HepG2 (cell line): ENCODE measurements around the gene DNMT3A. TPM values are rescaled to one million over a fixed set of nuclear protein-coding genes. Genes with fewer than 3 reads are reported as not detected.

Experiments used
- ATAC-seq: fragments of 200-7000 bp; cut with Tn5 transposase; 3 replicates; pipeline ENCODE4 v1.9.1; 2020; ENCODE audit warnings: mild to moderate bottlenecking, moderate library complexity
- BruUV-seq: library from RNA; stranded (reverse); fragments of 400-500 nt; replicated peaks from 2 replicates; lab custom pipeline; 2021; lab: Mats Ljungman, UMichigan
- CTCF ChIA-PET: fragments of 300-600 bp; formaldehyde crosslinking; extraction: SDS; loops from one replicate; lab custom pipeline; 2021; ENCODE audit warnings: low total read pairs, inconsistent platforms, low intra/inter-chr PET ratio; lab: Yijun Ruan, JAX
- POLR2A ChIA-PET: fragments of 350-600 bp; sonication (Branson Sonifier 250); formaldehyde crosslinking; loops from one replicate; lab custom pipeline; 2020; ENCODE audit warnings: antibody characterized with exemption, inconsistent platforms; lab: Yijun Ruan, JAX
- DNase-seq: peaks from one replicate; pipeline ENCODE4 v3.0.0-alpha.2; 2015; ENCODE audit warnings: low spot score
- FAIRE-seq: peaks from 3 replicates; lab custom pipeline; 2011; peaks lifted over from hg19 to GRCh38; lab: Jason Lieb, UNC
- H2AFZ ChIP-seq: one replicate; pipeline ENCODE4 v1.6.1; 2011; ENCODE audit warnings: low read length, inconsistent platforms
- H3K27ac ChIP-seq: fragments of 300-600 bp; 3 replicates; pipeline ENCODE4 v1.8.0; 2011; ENCODE audit warnings: mixed run types, mild to moderate bottlenecking, mixed read lengths, low read length, inconsistent platforms; ENCODE audit not compliant: insufficient read depth; ENCODE audit errors: extremely low read length
- H3K27me3 ChIP-seq, 2 experiments: fragments of 200-600 bp in 1 of 2; 2 replicates in 1 of 2; 3 replicates in 1 of 2; pipeline versions ENCODE4 v1.6.0 to v1.8.0; 2011; ENCODE audit warnings: low read length in 2 of 2, mild to moderate bottlenecking in 2 of 2, moderate library complexity in 2 of 2, inconsistent platforms in 1 of 2; ENCODE audit not compliant: insufficient read depth in 2 of 2, control insufficient read depth in 1 of 2
- H3K36me3 ChIP-seq, 2 experiments: fragments of 200-600 bp in 1 of 2; replicated peaks in 1 of 2; 2 replicates in 1 of 2; 3 replicates in 1 of 2; pipeline versions ENCODE4 v1.5.1 to v1.8.0; 2011; ENCODE audit warnings: low read length in 2 of 2, inconsistent platforms in 1 of 2; ENCODE audit not compliant: insufficient read depth in 2 of 2, control insufficient read depth in 1 of 2
- H3K4me1 ChIP-seq: 2 replicates; pipeline ENCODE4 v1.5.1; 2012; ENCODE audit warnings: low read length, inconsistent platforms; ENCODE audit not compliant: insufficient read depth
- H3K4me2 ChIP-seq: 2 replicates; pipeline ENCODE4 v1.6.0; 2011; ENCODE audit warnings: low read depth, low read length, inconsistent platforms
- H3K4me3 ChIP-seq, 3 experiments: fragments of 200-600 bp in 1 of 3; sonication (generic), shearing (Covaris generic) in 1 of 3; replicated peaks in 1 of 3; 2 replicates each; pipeline ENCODE4 v1.5.1; 2011 to 2016; ENCODE audit warnings: low read length in 3 of 3, inconsistent platforms in 2 of 3, low read depth in 2 of 3, mild to moderate bottlenecking in 2 of 3, control low read depth in 1 of 3, mixed read lengths in 1 of 3; ENCODE audit not compliant: insufficient read depth in 1 of 3
- H3K79me2 ChIP-seq: one replicate; pipeline ENCODE4 v1.6.1; 2011; ENCODE audit warnings: low read length, inconsistent platforms; ENCODE audit not compliant: insufficient read depth
- H3K9ac ChIP-seq: 2 replicates; pipeline ENCODE4 v1.6.0; 2011; ENCODE audit warnings: mild to moderate bottlenecking, low read depth, low read length, inconsistent platforms; ENCODE audit not compliant: insufficient read depth
- H3K9me3 ChIP-seq: 2 replicates; pipeline ENCODE4 v1.5.1; 2012; ENCODE audit warnings: mild to moderate bottlenecking, low read length
- H4K20me1 ChIP-seq: 2 replicates; pipeline ENCODE4 v1.6.0; 2011; ENCODE audit warnings: inconsistent platforms, mild to moderate bottlenecking, low read length, moderate library complexity; ENCODE audit not compliant: insufficient read depth
- ARNT2 ChIP-seq: sonication (generic); formaldehyde crosslinking; IDR thresholded peaks from 2 replicates; pipeline ENCODE4 v1.8.0; 2022; ENCODE audit warnings: mild to moderate bottlenecking, low read depth, missing genetic modification reagents, moderate library complexity
- FOXA1 ChIP-seq, 2 experiments: fragments of 450-650 bp in 1 of 2; sonication (generic) in 1 of 2; formaldehyde crosslinking in 1 of 2; IDR thresholded peaks; 2 replicates each; pipeline versions ENCODE4 v1.4.0 to v1.6.1; 2016 to 2020; ENCODE audit warnings: missing genetic modification reagents in 1 of 2
- FOXO1 ChIP-seq: sonication (generic); formaldehyde crosslinking; IDR thresholded peaks from 2 replicates; pipeline ENCODE4 v1.4.0; 2020; ENCODE audit warnings: missing genetic modification reagents
- HNRNPK ChIP-seq: fragments of 200-400 bp; formaldehyde crosslinking; IDR thresholded peaks from 2 replicates; pipeline ENCODE4 v1.6.1; 2018; ENCODE audit warnings: low read length, low read depth, moderate library complexity, mild to moderate bottlenecking; ENCODE audit not compliant: poor library complexity, severe bottlenecking
- MEIS2 ChIP-seq: sonication (generic); formaldehyde crosslinking; IDR thresholded peaks from 2 replicates; pipeline ENCODE4 v1.9.0; 2021; ENCODE audit warnings: mild to moderate bottlenecking, missing genetic modification reagents
- MTF1 ChIP-seq: sonication (generic); formaldehyde crosslinking; IDR thresholded peaks from 2 replicates; pipeline ENCODE4 v1.5.0; 2020; ENCODE audit warnings: missing genetic modification reagents
- MTF2 ChIP-seq: sonication (generic); formaldehyde crosslinking; IDR thresholded peaks from 2 replicates; pipeline ENCODE4 v1.5.0; 2020; ENCODE audit warnings: missing genetic modification reagents, borderline replicate concordance
- ZNF660 ChIP-seq: sonication (generic); formaldehyde crosslinking; IDR thresholded peaks from 2 replicates; pipeline ENCODE4 v1.5.1; 2020; ENCODE audit warnings: mild to moderate bottlenecking, low read depth, missing genetic modification reagents, borderline replicate concordance
- ZNF773 ChIP-seq: sonication (generic); formaldehyde crosslinking; IDR thresholded peaks from 2 replicates; pipeline ENCODE4 v1.4.0; 2020; ENCODE audit warnings: missing genetic modification reagents, borderline replicate concordance
- ZNF782 ChIP-seq: sonication (generic); formaldehyde crosslinking; IDR thresholded peaks from 2 replicates; pipeline ENCODE4 v1.4.0; 2020; ENCODE audit warnings: missing genetic modification reagents, mild to moderate bottlenecking, borderline replicate concordance
- WGBS: methylation state at CpG from one replicate; pipeline ENCODE4 v1.1.6; 2017; ENCODE audit warnings: low lambda C conversion rate; 5-methylcytosine and 5-hydroxymethylcytosine counted together
- in situ Hi-C: cut with HindIII; loops from 2 replicates; pipeline ENCODE4 v1.10.0; 2017; ENCODE audit warnings: low pct_unique_long_range_greater_than_20kb; ENCODE audit not compliant: extremely low pct_ligation_motif_present
- intact Hi-C: fragments of 100-400 bp; cut with micrococcal nuclease; formaldehyde crosslinking; loops from one replicate; pipeline ENCODE4 v1.10.0; 2022; ENCODE audit not compliant: unreplicated experiment
- polyA plus RNA-seq, 8 experiments: library from polyadenylated mRNA; depleted of rRNA in 3 of 8; stranded (reverse) in 7 of 8; unstranded in 1 of 8; fragments of >200 nt; fragmentation: Illumina TruSeq in 4 of 8; extraction: Trizol in 4 of 8; gene quantifications; 2 replicates each; pipeline versions ENCODE4 v1.2.1 to v1.2.3, GENCODE V29; 2011 to 2016; ENCODE audit warnings: low read depth in 4 of 8, missing spikeins in 1 of 8, mixed read lengths in 1 of 8; ENCODE audit not compliant: insufficient read depth in 1 of 8
- total RNA-seq, 5 experiments: library from RNA; depleted of rRNA; stranded (reverse); fragments of >200 nt; fragmentation: Illumina TruSeq; extraction: Trizol; gene quantifications; 2 replicates each; pipeline ENCODE4 v1.2.3, GENCODE V29; 2016; ENCODE audit warnings: low read depth in 1 of 5
- TF ChIP-seq, protein P1 (sequence below): sonication (generic); formaldehyde crosslinking; IDR thresholded peaks from 2 replicates; pipeline ENCODE4 v1.5.1; 2020; ENCODE audit warnings: mild to moderate bottlenecking, moderate library complexity, missing genetic modification reagents

Gene DNMT3A
- total and polyA plus RNA-seq, 2 of the 13 experiments (the other 11 are each of a cell fraction or from before 2014, with no cell fraction given): 14.7 to 29.1 TPM

DNA sequence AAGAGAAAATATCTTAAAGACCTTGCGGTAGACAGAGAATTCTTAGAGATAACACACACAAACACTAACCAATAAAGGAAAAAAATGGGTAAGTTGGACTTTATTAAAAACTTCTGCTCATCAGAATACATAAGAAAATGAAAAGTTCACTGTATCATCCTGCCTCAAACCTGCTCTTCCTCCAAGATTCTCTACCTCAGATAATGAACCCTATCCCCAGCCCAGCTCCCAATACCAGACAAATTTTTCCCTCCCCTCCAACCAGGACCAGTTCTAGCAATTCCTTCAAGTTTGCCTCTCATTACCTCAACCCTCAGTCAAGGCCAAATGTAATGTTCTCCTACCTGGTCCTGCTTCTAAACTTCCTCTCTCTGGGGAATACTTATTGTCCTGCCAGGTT, 79.4 kb downstream of the DNMT3A start:
- H3K27me3 ChIP-seq: no peaks in the 10 kb centered on the region
- no peaks in the 10 kb centered on the region for H3K36me3 ChIP-seq
- peaks cover 49% of the 10 kb centered on the region for H3K4me1 ChIP-seq
- DNase-seq (no peak), ATAC-seq (no peak), FAIRE-seq (no peak)
- in situ Hi-C loops: no loop called here
- H4K20me1 ChIP-seq: no peaks in the 10 kb centered on the region
- no peak overlapping the region for H3K4me2 ChIP-seq
- no peak overlapping the region for H3K27ac ChIP-seq
- no peaks in the 10 kb centered on the region for H3K9me3 ChIP-seq
- 98% methylated on average over 1 of the region's 1 CpG for WGBS
- H2AFZ ChIP-seq: no peak overlapping the region
- H3K4me3 ChIP-seq: no peak overlapping the region
- H3K79me2 ChIP-seq: no peaks in the 10 kb centered on the region
- ChIA-PET POLR2A (interaction anchor here (0.7 to 2.6 kb wide), 2 partner anchors 10 to 216 kb away, joined by 4 to 19 read pairs; no protein-coding TSS in a partner anchor), CTCF (no interaction called here)
- intact Hi-C loops: no loop called here
- TF ChIP-seq ZNF660 (no peak), ARNT2 (CRISPR knock-in tag) (no peak), MTF1 (CRISPR knock-in tag) (no peak), FOXO1 (CRISPR knock-in tag) (no peak), FOXA1 (IDR thresholded peaks at IDR 0.05) (no peak), FOXA1 (CRISPR knock-in tag; IDR thresholded peaks at IDR 0.05) (no peak), HNRNPK (no peak), MEIS2 (no peak), ZNF782 (CRISPR knock-in tag) (no peak), ZNF773 (CRISPR knock-in tag) (no peak), MTF2 (CRISPR knock-in tag) (no peak)
- TF ChIP-seq, protein P1, sequence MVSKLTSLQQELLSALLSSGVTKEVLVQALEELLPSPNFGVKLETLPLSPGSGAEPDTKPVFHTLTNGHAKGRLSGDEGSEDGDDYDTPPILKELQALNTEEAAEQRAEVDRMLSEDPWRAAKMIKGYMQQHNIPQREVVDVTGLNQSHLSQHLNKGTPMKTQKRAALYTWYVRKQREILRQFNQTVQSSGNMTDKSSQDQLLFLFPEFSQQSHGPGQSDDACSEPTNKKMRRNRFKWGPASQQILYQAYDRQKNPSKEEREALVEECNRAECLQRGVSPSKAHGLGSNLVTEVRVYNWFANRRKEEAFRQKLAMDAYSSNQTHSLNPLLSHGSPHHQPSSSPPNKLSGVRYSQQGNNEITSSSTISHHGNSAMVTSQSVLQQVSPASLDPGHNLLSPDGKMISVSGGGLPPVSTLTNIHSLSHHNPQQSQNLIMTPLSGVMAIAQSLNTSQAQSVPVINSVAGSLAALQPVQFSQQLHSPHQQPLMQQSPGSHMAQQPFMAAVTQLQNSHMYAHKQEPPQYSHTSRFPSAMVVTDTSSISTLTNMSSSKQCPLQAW (CRISPR knock-in tag): no peak
- no peak overlapping the region for H3K9ac ChIP-seq
- BruUV-seq: no TSS peak
